Measurements from ENCODE around the gene STAT5B. TPM values are rescaled to one million over a fixed set of nuclear protein-coding genes. Genes with fewer than 3 reads are reported as not detected.

STAT5B gene
- total and polyA plus RNA-seq, 9 of the 15 experiments (the other 6 are each of a cell fraction or from before 2014, with no cell fraction given), result 20.8 to 176 (median 92.4) TPM

DNA sequence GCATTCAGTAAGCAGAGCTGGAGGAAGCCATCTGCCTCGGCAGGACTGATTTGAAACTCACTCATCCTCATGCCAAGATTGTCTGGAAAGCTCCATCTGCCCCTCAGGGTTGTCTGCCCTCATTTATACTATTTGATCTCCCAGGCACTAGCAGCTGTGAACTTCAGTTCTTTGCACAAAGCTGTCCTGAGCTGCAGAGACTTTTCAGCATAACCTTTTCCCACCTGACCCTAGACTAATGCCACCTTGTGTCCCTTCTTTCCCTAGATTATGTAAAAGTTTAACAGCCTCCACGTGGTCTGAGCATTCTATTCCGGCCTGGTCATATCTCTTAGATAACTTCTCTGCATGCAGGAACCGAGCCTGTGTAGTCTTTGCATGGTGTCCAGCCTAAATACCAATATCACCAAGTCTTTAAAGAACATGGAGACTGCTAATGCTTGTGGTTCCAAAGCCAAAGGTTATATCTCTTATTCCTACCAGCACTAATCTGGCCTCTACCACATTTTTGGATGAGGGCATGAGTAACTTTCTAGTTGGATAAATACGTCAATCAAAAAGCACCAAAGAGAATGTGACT is 41.2 kb upstream of the STAT5B start (continued):
- no peak for TF ChIP-seq ELK1 (CRISPR knock-in tag; IDR thresholded peaks at IDR 0.05)
- TF ChIP-seq NFIC (IDR thresholded peaks at IDR 0.05), result no peak
- TF ChIP-seq SMAD1 (IDR thresholded peaks at IDR 0.05; ENCODE audit: low read depth, low read length, partially characterized antibody), result no peak
- no peak for TF ChIP-seq TCF7 (IDR thresholded peaks at IDR 0.05; ENCODE audit: borderline replicate concordance)
- TF ChIP-seq XRCC3 (IDR thresholded peaks at IDR 0.05), result no peak
- TF ChIP-seq HMGN3 (IDR thresholded peaks at IDR 0.05; ENCODE audit: borderline replicate concordance, extremely low read depth, insufficient read length, low read depth, low read length), result no peak
- TF ChIP-seq SNRNP70 (optimal IDR thresholded peaks at IDR 0.05; ENCODE audit: low read depth, low read length), result no peak
- TF ChIP-seq, protein P1, sequence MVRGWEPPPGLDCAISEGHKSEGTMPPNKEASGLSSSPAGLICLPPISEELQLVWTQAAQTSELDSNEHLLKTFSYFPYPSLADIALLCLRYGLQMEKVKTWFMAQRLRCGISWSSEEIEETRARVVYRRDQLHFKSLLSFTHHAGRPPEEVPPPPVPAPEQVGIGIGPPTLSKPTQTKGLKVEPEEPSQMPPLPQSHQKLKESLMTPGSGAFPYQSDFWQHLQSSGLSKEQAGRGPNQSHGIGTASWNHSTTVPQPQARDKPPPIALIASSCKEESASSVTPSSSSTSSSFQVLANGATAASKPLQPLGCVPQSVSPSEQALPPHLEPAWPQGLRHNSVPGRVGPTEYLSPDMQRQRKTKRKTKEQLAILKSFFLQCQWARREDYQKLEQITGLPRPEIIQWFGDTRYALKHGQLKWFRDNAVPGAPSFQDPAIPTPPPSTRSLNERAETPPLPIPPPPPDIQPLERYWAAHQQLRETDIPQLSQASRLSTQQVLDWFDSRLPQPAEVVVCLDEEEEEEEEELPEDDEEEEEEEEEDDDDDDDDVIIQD (CRISPR knock-in tag; IDR thresholded peaks at IDR 0.05), result no peak
- no peak for TF ChIP-seq BCOR (IDR thresholded peaks at IDR 0.05)
- TF ChIP-seq, protein P2, sequence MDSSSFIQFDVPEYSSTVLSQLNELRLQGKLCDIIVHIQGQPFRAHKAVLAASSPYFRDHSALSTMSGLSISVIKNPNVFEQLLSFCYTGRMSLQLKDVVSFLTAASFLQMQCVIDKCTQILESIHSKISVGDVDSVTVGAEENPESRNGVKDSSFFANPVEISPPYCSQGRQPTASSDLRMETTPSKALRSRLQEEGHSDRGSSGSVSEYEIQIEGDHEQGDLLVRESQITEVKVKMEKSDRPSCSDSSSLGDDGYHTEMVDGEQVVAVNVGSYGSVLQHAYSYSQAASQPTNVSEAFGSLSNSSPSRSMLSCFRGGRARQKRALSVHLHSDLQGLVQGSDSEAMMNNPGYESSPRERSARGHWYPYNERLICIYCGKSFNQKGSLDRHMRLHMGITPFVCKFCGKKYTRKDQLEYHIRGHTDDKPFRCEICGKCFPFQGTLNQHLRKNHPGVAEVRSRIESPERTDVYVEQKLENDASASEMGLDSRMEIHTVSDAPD (CRISPR knock-in tag; IDR thresholded peaks at IDR 0.05), result no peak
- TF ChIP-seq MTA2 (IDR thresholded peaks at IDR 0.05; ENCODE audit: low read depth), result 0 out of 2 replicates have a peak, but pooled peaks have one; percentile 8
- TF ChIP-seq GATAD2A (IDR thresholded peaks at IDR 0.05), result no peak
- TF ChIP-seq C11orf30 (IDR thresholded peaks at IDR 0.05; ENCODE audit: low read depth), result no peak
- TF ChIP-seq RFX7 (CRISPR knock-in tag; IDR thresholded peaks at IDR 0.05), result no peak
- no peak for TF ChIP-seq MTA1 (IDR thresholded peaks at IDR 0.05; ENCODE audit: borderline replicate concordance)
- TF ChIP-seq ZNF197 (CRISPR knock-in tag; IDR thresholded peaks at IDR 0.05; ENCODE audit: low read depth), result no peak
- no peak for TF ChIP-seq NFYB (IDR thresholded peaks at IDR 0.05; ENCODE audit: extremely low read depth, insufficient read length)
- no peak for TF ChIP-seq TAF15 (IDR thresholded peaks at IDR 0.05; ENCODE audit: low read depth, low read length)
- TF ChIP-seq, protein P3, sequence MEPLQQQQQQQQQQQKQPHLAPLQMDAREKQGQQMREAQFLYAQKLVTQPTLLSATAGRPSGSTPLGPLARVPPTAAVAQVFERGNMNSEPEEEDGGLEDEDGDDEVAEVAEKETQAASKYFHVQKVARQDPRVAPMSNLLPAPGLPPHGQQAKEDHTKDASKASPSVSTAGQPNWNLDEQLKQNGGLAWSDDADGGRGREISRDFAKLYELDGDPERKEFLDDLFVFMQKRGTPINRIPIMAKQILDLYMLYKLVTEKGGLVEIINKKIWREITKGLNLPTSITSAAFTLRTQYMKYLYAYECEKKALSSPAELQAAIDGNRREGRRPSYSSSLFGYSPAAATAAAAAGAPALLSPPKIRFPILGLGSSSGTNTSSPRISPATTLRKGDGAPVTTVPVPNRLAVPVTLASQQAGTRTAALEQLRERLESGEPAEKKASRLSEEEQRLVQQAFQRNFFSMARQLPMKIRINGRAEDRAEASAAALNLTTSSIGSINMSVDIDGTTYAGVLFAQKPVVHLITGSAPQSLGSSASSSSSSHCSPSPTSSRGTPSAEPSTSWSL (CRISPR knock-in tag; IDR thresholded peaks at IDR 0.05; ENCODE audit: borderline replicate concordance), result no peak
- TF ChIP-seq ZNF134 (CRISPR knock-in tag; conservative IDR thresholded peaks at IDR 0.05), result no peak
- no peak for TF ChIP-seq ILF3 (IDR thresholded peaks at IDR 0.05; ENCODE audit: borderline replicate concordance)
- TF ChIP-seq, protein P4, sequence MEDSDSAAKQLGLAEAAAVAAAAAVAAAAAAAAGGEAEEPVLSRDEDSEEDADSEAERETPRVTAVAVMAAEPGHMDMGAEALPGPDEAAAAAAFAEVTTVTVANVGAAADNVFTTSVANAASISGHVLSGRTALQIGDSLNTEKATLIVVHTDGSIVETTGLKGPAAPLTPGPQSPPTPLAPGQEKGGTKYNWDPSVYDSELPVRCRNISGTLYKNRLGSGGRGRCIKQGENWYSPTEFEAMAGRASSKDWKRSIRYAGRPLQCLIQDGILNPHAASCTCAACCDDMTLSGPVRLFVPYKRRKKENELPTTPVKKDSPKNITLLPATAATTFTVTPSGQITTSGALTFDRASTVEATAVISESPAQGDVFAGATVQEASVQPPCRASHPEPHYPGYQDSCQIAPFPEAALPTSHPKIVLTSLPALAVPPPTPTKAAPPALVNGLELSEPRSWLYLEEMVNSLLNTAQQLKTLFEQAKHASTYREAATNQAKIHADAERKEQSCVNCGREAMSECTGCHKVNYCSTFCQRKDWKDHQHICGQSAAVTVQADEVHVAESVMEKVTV (CRISPR knock-in tag; IDR thresholded peaks at IDR 0.05), result no peak
- TF ChIP-seq NR2C2 (CRISPR knock-in tag; IDR thresholded peaks at IDR 0.05), result no peak
- peak; percentile 71 for TF ChIP-seq NR2C2 (tag; IDR thresholded peaks at IDR 0.05)

Measured in K562 (cell line).